HepG2 (cell line): Measurements from ENCODE around the gene NUDT22. TPM values are rescaled to one million over a fixed set of nuclear protein-coding genes. Genes with fewer than 3 reads are reported as not detected.

Experiments used
- ATF6 ChIP-seq: sonication (generic); formaldehyde crosslinking; conservative IDR thresholded peaks from 2 replicates; pipeline ENCODE4 v1.4.0; 2020; ENCODE audit warnings: missing genetic modification reagents
- CENPT ChIP-seq: sonication (generic); formaldehyde crosslinking; IDR thresholded peaks from 2 replicates; pipeline ENCODE4 v1.8.0; 2022; ENCODE audit warnings: low read depth, mild to moderate bottlenecking, moderate library complexity, missing genetic modification reagents
- FOXA1 ChIP-seq, 2 experiments: fragments of 450-650 bp in 1 of 2; sonication (generic) in 1 of 2; formaldehyde crosslinking in 1 of 2; IDR thresholded peaks; 2 replicates each; pipeline versions ENCODE4 v1.4.0 to v1.6.1; 2016 to 2020; ENCODE audit warnings: missing genetic modification reagents in 1 of 2
- HMGXB4 ChIP-seq, 2 experiments: sonication (generic) in 1 of 2; formaldehyde crosslinking in 1 of 2; IDR thresholded peaks; 2 replicates each; pipeline versions ENCODE4 v1.4.0 to v1.6.1; 2018 to 2020; ENCODE audit warnings: missing genetic modification reagents in 2 of 2, borderline replicate concordance in 1 of 2, low read depth in 1 of 2, mild to moderate bottlenecking in 1 of 2, missing biosample characterization in 1 of 2
- KAT7 ChIP-seq: IDR thresholded peaks from 2 replicates; pipeline ENCODE4 v1.6.1; 2018; ENCODE audit warnings: borderline replicate concordance, missing compliant biosample characterization
- MXI1 ChIP-seq: IDR thresholded peaks from 3 replicates; pipeline ENCODE4 v1.6.1; 2012; ENCODE audit warnings: low read depth, low read length, inconsistent platforms, borderline replicate concordance
- MYPOP ChIP-seq: sonication (generic); formaldehyde crosslinking; IDR thresholded peaks from 2 replicates; pipeline ENCODE4 v1.8.1; 2023; ENCODE audit warnings: mild to moderate bottlenecking, moderate library complexity, missing genetic modification reagents
- NFKB2 ChIP-seq: sonication (generic); formaldehyde crosslinking; IDR thresholded peaks from 2 replicates; pipeline ENCODE4 v1.4.0; 2020; ENCODE audit warnings: missing genetic modification reagents, borderline replicate concordance
- POLR2AphosphoS5 ChIP-seq: IDR thresholded peaks from 2 replicates; pipeline ENCODE4 v1.6.1; 2012; ENCODE audit warnings: low read depth, low read length
- RAD51 ChIP-seq: fragments of 450-650 bp; IDR thresholded peaks from 2 replicates; pipeline ENCODE4 v1.6.1; 2016; ENCODE audit warnings: borderline replicate concordance
- TEAD3 ChIP-seq: optimal IDR thresholded peaks from 2 replicates; pipeline ENCODE3; 2016; ENCODE audit warnings: borderline replicate concordance
- YEATS4 ChIP-seq: sonication (generic); formaldehyde crosslinking; IDR thresholded peaks from 2 replicates; pipeline ENCODE4 v1.4.0; 2020; ENCODE audit warnings: missing genetic modification reagents, borderline replicate concordance
- ZBTB8A ChIP-seq: sonication (generic); formaldehyde crosslinking; IDR thresholded peaks from 2 replicates; pipeline ENCODE4 v1.4.0; 2020; ENCODE audit warnings: mild to moderate bottlenecking, low read depth, missing genetic modification reagents, borderline replicate concordance
- ZNF24 ChIP-seq: fragments of 450-650 bp; IDR thresholded peaks from 2 replicates; pipeline ENCODE4 v1.6.1; 2017; ENCODE audit warnings: antibody characterized with exemption, mild to moderate bottlenecking
- ZNF274 ChIP-seq: sonication (generic); formaldehyde crosslinking; IDR thresholded peaks from 2 replicates; pipeline ENCODE4 v1.5.1; 2020; ENCODE audit warnings: mild to moderate bottlenecking, missing genetic modification reagents
- ZNF292 ChIP-seq: sonication (generic); formaldehyde crosslinking; IDR thresholded peaks from 2 replicates; pipeline ENCODE4 v1.8.1; 2022; ENCODE audit warnings: mild to moderate bottlenecking, low read depth, missing genetic modification reagents, borderline replicate concordance
- ZNF605 ChIP-seq: sonication (generic); formaldehyde crosslinking; IDR thresholded peaks from 2 replicates; pipeline ENCODE4 v1.8.0; 2022; ENCODE audit warnings: mild to moderate bottlenecking, missing genetic modification reagents
- ZNF619 ChIP-seq: sonication (generic); formaldehyde crosslinking; IDR thresholded peaks from 2 replicates; pipeline ENCODE4 v1.4.0; 2020; ENCODE audit warnings: mild to moderate bottlenecking, missing genetic modification reagents
- ZNF720 ChIP-seq: sonication (generic); formaldehyde crosslinking; IDR thresholded peaks from 2 replicates; pipeline ENCODE4 v1.4.0; 2020; ENCODE audit warnings: missing genetic modification reagents
- ZNF772 ChIP-seq: sonication (generic); formaldehyde crosslinking; IDR thresholded peaks from 2 replicates; pipeline ENCODE4 v1.5.0; 2020; ENCODE audit warnings: mild to moderate bottlenecking, missing genetic modification reagents
- polyA plus RNA-seq, 8 experiments: library from polyadenylated mRNA; depleted of rRNA in 3 of 8; stranded (reverse) in 7 of 8; unstranded in 1 of 8; fragments of >200 nt; fragmentation: Illumina TruSeq in 4 of 8; extraction: Trizol in 4 of 8; gene quantifications; 2 replicates each; pipeline versions ENCODE4 v1.2.1 to v1.2.3, GENCODE V29; 2011 to 2016; ENCODE audit warnings: low read depth in 4 of 8, missing spikeins in 1 of 8, mixed read lengths in 1 of 8; ENCODE audit not compliant: insufficient read depth in 1 of 8
- total RNA-seq, 5 experiments: library from RNA; depleted of rRNA; stranded (reverse); fragments of >200 nt; fragmentation: Illumina TruSeq; extraction: Trizol; gene quantifications; 2 replicates each; pipeline ENCODE4 v1.2.3, GENCODE V29; 2016; ENCODE audit warnings: low read depth in 1 of 5
- TF ChIP-seq, protein P1 (sequence below): sonication (generic); formaldehyde crosslinking; IDR thresholded peaks from 2 replicates; pipeline ENCODE4 v1.4.0; 2020; ENCODE audit warnings: missing genetic modification reagents
- TF ChIP-seq, protein P2 (sequence below): sonication (generic); formaldehyde crosslinking; IDR thresholded peaks from 2 replicates; pipeline ENCODE4 v1.5.1; 2020; ENCODE audit warnings: mild to moderate bottlenecking, moderate library complexity, missing genetic modification reagents

Gene NUDT22
- total and polyA plus RNA-seq, 2 of the 13 experiments (the other 11 are each of a cell fraction or from before 2014, with no cell fraction given): 33.5 to 39.8 TPM

GRCh38 chr11:64225608-64226506 is at the start of gene NUDT22, which contains the start of gene TRPT1 (continued):
- TF ChIP-seq ZNF292 (no peak), MYPOP (peak; percentile 31; the same call in 1 of the 2 replicates), ZNF605 (CRISPR knock-in tag) (no peak; the same call in none of the 2 replicates), ATF6 (CRISPR knock-in tag) (no peak), ZNF274 (CRISPR knock-in tag) (peak; percentile 17; the same call in 1 of the 2 replicates), YEATS4 (peak; percentile 59; the same call in 1 of the 2 replicates), MXI1 (peak; percentile 81; the same call in 1 of the 3 replicates), ZNF720 (no peak), POLR2AphosphoS5 (peak; percentile 82), KAT7 (CRISPR knock-in tag) (0 out of 2 replicates have a peak, but pooled peaks have one; percentile 52), NFKB2 (peak; percentile 6; the same call in 1 of the 2 replicates), ZNF24 (no peak), FOXA1 (IDR thresholded peaks at IDR 0.05) (no peak), FOXA1 (CRISPR knock-in tag; IDR thresholded peaks at IDR 0.05) (peak; percentile 45; the same call in 1 of the 2 replicates), TEAD3 (CRISPR knock-in tag) (peak; percentile 48), RAD51 (no peak), ZBTB8A (CRISPR knock-in tag) (no peak), HMGXB4 (CRISPR knock-in tag; IDR thresholded peaks at IDR 0.05; ENCODE audit: borderline replicate concordance in 1 of 2, low read depth in 1 of 2) (peak; percentile 61 to 69; a peak in 3 of 4 replicates), CENPT (CRISPR knock-in tag) (no peak; the same call in 1 of the 2 replicates), ZNF772 (peak; percentile 88), ZNF619 (no peak)
- TF ChIP-seq, protein P1, sequence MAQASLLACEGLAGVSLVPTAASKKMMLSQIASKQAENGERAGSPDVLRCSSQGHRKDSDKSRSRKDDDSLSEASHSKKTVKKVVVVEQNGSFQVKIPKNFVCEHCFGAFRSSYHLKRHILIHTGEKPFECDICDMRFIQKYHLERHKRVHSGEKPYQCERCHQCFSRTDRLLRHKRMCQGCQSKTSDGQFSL: no peak
- TF ChIP-seq, protein P2, sequence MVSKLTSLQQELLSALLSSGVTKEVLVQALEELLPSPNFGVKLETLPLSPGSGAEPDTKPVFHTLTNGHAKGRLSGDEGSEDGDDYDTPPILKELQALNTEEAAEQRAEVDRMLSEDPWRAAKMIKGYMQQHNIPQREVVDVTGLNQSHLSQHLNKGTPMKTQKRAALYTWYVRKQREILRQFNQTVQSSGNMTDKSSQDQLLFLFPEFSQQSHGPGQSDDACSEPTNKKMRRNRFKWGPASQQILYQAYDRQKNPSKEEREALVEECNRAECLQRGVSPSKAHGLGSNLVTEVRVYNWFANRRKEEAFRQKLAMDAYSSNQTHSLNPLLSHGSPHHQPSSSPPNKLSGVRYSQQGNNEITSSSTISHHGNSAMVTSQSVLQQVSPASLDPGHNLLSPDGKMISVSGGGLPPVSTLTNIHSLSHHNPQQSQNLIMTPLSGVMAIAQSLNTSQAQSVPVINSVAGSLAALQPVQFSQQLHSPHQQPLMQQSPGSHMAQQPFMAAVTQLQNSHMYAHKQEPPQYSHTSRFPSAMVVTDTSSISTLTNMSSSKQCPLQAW (CRISPR knock-in tag): peak; percentile 67
